Inferior parietal cortex (tissue), 1 donor: ENCODE measurements around the gene SCFD2.

Source experiments
- DNase-seq: peaks from one replicate; pipeline ENCODE4 v3.0.0-alpha.2; 2016; ENCODE audit errors: extremely low spot score

The SCFD2 gene

DNA sequence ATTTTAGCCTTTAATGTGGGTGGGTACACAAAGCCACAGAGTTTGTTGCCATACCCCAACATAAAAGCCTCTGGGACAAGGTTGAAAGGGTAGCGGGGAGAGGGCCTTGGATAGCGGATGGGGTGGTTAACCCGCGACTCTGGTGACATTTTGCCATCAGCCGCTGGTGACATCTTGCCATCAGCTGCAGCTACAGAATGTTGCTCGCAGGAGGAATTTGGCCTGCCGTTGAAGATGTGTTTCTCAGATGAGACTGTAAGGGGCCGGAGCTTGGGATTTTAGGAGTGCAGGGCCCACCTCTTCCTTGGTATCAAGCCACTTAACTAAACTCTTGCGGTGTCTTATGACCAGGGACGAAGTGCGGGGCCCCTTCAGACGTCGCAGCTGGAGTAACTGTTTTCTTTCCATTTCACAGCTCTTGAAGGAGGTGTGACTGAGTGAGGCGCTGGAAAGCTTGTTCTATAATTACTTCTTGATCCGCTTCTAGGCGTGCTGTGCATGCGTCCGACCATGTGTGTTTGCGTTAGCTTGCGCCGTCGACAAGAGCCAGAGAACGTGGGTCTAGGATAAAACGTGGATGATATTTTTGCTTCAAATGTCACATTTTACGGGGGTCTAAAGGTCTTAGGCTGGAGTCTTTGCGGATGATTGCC is 504.6 kb downstream of the SCFD2 start:
- no peak for DNase-seq

- no peak for DNase-seq
Observed at GRCh38 chr4:52860361-52860760, 505.5 kb downstream of the SCFD2 start.

GRCh38 chr4:52856801-52857200 is 509.1 kb downstream of the SCFD2 start:
- no peak for DNase-seq

DNA sequence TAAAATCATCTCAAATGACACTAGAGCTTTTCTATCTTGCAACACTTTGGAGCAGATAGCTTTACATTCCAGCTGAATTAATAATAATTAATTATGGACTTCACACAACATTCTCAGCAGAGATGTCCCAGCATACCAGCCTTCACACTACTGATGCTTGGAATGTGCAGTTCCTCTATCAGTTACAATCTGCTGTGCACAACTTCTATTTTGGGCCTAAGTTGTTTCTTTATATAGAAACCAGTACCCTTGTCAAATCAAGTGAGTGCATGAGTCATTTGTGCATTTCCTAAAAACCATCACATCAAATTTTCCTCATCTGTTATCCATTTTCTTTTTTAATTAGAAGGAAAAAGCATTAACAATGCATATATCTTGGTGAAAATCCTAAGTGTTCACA is 512.5 kb downstream of the SCFD2 start:
- DNase-seq: no peak

- no peak for DNase-seq
Observed at GRCh38 chr4:52852711-52853110, 513.1 kb downstream of the SCFD2 start.

DNA sequence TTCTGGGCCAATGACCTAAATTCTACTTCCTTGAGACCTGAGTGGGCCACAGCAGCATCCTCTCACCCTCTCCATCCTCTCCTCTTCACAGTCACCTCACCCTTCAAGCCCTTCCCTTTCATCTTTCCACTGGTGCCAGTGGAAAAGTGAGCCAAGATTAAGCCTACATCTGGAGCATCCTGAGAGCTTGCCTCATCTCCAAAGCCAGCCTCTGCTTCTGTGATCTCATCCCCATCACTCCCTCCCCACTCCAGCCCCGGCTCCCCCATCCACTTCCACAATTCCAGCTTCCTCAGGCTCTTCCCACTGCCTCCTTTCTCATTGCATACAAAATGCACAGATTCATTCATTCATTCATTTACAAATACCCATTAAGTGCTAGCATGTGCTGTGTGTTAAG is 513.8 kb downstream of the SCFD2 start:
- DNase-seq: no peak

- DNase-seq: no peak
Observed at GRCh38 chr4:52850406-52851124, 515.3 kb downstream of the SCFD2 start.

DNA sequence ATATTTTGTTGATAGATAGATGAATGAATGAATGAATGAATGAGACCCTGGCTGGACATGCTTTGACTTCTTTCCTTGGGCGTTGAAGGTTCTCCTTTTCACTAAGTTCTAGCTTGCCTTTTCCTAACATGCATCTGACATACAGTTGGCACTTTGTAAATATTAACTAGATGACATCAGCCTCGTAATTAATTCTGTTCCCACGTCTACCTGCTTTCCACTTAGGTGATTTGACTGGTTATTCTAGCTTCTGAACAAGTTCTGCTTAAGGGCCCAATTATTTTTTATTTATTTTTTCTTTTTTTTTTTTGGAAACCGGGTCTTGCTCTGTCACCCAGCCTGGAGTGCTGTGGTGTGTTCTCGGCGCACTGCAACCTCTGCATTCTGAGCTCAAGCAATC is 517.6 kb downstream of the SCFD2 start:
- DNase-seq: no peak

GRCh38 chr4:52846502-52846901 is 519.4 kb downstream of the SCFD2 start:
- no peak for DNase-seq

- DNase-seq: no peak
Observed at GRCh38 chr4:52844596-52844995, 521.3 kb downstream of the SCFD2 start.

- DNase-seq: no peak
Observed at GRCh38 chr4:52843958-52844357, 521.9 kb downstream of the SCFD2 start.

DNA sequence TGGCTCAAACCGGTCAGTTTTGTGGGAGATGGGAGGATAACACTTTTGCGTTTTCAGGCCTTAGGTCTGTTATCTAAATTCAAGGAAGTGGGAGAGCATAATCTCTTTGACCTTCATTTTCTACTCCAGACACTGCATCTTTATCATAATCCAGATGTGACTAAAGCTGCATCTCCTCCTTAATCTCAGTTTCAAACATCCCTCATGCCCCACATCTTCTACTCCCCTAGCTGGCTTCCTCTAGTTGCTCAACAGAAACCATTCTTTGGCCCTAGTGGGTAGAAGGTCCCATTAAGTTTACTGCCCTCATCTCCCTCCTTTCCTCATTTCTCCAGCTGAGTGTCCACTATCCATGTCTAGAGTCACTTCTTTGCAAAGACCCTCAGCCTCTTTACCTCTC is 522.5 kb downstream of the SCFD2 start:
- no peak for DNase-seq

- DNase-seq: no peak
Observed at GRCh38 chr4:52842792-52843191, 523.1 kb downstream of the SCFD2 start.

DNA sequence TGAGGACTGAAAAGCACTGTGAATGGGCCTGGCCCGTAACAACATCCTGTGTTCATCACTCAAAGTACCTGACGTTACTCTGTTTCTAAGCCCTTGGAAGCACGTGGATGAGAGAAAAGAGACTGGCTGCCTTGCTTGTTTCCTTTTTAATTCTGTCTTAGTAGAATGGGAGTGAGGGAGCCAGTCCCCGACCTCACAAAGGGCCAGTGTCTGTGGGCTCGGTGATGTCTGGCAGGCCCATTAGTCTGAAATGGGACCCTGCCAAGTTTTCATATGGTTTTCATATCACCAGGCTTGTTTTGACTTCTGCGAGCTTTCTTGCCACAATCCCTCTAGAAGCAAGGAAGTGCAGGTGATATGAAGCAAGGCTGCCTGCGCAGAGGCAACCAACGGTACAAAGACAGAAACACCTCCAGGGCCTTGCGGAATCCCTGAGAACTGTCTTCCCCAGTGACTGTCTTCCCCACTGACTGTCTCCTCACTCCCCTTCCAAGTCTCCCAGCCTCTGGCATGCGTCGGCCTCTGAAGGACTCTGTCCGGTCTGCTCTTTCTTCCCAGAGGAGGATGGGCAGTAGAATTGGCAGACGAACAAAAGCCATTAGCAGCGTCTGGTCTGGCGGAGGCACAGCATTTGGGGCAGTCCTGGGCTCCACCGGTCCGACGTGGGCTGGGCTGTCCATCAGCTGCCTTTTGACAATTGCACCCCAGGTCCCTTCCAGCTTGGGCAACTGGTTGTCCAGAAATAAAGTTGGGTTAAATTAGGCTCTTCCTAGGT is 524.0 kb downstream of the SCFD2 start:
- DNase-seq: no peak

DNA sequence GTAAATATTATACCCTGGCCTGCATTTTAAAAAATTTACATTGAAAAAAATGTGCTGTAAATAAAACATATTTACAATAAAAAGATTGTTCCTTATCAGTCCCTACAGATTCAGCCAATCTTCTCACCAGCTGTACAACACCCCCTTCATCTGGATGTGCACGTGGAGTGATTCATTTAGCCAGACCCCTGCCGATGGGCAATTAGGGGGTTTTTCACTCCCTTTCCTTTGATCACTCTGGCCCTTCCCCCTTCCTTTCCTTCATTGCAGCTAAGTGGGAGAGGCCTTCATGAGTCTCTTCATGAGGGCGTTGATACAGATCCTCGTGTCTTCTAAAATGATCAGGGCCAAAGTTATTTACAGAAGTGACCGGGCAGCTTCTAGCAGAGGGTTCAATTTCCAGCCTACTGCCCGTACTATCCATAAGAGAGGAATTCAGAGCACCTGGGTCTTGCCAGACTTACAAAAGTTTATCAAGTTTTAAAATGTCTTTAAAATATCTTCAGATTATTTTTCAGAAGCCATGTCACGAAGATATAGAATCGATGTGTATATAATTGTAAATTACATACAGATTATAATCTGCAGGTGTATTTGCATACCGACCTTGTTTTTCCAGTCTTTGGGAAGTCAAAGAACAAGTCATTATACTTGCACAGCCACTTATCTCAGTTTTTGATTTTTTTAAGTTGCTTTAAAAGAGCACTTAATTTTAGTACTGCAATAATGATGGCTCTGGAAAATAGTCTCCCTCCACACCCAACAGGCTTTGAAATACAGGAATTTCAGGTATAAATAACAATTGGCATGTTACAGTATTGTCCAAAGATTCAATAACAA is 525.1 kb downstream of the SCFD2 start:
- DNase-seq: no peak

DNA sequence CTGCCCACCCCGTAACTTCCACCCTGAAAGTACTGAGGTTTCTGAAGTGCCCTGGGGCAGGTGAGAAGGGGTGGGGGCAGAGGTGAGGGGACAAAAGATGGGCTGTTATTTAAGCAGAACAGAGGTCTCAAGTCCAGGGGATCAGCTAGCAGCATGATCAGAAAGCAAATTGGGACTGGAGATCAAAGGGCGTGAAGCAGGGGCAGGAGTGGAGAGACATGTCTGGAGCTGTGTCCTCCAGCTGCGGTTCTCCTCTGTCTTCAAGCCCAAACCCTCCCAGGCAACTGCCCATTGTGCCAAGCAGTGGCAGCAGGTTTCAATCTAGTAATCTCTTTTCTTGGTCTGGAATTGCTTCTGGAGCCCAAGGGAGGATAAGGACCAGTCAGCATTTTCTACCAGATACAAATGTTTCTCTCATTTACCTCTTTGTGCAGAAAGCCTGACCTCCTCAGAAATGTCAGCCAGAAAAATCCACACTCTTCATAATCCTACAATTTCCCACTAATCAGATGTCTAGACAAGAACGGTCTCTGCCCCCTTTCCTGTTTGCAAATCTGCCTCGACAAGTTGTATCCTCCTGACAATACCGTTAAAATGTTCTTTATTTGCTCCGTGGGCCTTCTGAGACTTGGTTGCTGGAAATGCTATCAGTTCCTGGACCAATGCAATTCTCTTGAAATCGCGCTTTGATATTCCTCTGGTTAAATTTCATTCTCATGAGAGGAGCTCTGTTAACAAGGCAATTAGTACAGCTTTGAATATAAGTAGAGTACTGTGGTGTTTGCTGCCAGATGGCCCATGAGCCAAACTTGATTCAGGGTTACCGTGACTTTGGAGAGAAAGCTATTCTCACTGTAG is 526.9 kb downstream of the SCFD2 start:
- DNase-seq: no peak

DNA sequence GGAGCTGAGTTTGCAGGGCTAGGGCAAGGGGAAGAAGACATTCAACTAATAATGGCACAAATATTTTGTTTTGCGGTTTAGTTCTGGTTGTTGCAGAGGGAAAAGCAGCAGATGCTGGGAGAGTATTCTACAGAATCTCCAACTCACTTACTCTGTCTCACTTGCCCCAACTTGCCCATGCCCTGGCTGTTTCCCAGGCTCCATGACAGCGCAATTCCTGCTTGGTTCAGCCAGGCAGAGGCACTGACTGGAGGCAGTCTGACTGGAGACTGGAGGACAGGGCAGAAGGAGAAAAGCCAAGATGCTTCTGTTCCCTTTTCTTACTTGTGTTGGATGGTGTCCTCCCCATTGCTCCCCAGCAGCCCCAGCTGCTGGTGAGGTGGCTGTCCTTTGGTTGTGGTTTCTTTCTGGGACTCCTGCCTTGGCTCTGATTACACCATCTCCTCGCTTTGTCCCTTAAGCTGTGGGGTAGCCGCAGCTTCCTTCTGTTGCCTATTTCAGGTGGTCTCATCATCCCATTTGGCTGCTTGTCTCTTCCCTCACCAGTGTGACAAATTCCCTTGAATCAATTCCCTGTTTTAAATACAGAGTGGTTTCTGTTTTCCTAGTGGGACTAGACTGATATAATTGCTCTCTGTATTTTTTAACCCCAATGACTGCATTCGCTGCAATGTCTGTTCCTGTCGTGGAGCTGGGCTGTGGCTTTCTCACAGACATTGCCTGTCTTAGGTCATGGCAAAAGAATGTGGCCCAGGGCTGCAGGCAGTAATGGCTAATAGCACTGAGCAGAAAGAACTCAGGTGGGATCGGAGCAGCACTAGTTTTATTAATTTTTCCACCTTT is 527.9 kb downstream of the SCFD2 start:
- DNase-seq: no peak

- DNase-seq: no peak
Observed at GRCh38 chr4:52836678-52837077, 529.2 kb downstream of the SCFD2 start.

- no peak for DNase-seq
Observed at GRCh38 chr4:52836120-52836519, 529.7 kb downstream of the SCFD2 start.
